ENCODE results near the gene NKX1-1. TPM values are rescaled to one million over a fixed set of nuclear protein-coding genes. Genes with fewer than 3 reads are reported as not detected.

NKX1-1 gene
- total and polyA plus RNA-seq, 9 of the 15 experiments (the other 6 are each of a cell fraction or from before 2014, with no cell fraction given), result not detected

DNA sequence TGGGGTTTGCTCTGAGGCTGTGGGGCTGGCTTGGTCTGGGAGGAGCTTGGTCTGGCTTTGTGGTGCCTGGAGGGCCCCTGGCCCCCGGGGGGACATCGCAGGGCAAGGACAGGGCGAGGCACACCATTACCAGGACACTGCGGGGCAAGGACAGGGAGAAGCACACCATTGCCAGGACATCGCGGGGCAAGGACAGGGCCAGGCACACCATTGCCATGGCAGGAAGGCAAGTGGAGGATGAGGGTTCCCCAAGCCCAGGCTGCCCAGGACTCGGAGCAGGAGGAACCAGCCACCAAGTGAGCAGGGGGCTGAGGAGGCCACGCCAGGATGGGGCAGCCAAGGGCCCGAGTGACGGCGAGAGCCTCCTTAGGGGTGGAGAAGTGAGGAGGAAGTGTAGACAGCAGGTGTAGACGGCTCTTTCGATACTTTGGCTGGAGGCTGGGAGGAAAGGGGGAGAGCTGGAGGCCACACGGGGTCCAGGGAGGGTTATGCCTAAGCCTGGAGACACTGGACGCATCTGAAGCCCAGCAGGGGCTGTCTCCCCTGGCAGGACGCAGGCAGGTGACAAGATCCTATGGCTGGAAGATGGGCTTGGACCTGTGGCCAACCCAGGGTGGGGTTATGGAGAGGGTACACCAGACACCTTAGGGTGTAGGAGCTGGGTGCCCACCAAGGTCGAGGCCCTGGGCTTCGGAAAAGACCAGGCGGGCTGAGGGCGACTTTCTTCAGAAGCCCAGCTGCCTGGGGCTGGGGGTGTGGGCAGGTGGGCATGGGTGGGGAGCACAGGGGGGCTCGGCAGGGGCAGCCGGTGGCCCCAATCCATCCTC, 7.3 kb downstream of the NKX1-1 start:
- BruUV-seq (replicated peaks), result no TSS peak
- intact Hi-C loops (cut with micrococcal nuclease), result no loop called here

More for the DNA sequence above, 7.3 kb downstream of the NKX1-1 start:
- TF ChIP-seq NR2F6 (CRISPR knock-in tag; IDR thresholded peaks at IDR 0.05), result no peak
- TF ChIP-seq XRCC4 (IDR thresholded peaks at IDR 0.05; ENCODE audit: extremely low read depth, insufficient read depth, insufficient read length), result no peak
- TF ChIP-seq ZNF76 (CRISPR knock-in tag; IDR thresholded peaks at IDR 0.05; ENCODE audit: borderline replicate concordance), result no peak
- TF ChIP-seq FOS (IDR thresholded peaks at IDR 0.05; ENCODE audit: extremely low read depth, insufficient read length), result no peak
- TF ChIP-seq, protein P1, sequence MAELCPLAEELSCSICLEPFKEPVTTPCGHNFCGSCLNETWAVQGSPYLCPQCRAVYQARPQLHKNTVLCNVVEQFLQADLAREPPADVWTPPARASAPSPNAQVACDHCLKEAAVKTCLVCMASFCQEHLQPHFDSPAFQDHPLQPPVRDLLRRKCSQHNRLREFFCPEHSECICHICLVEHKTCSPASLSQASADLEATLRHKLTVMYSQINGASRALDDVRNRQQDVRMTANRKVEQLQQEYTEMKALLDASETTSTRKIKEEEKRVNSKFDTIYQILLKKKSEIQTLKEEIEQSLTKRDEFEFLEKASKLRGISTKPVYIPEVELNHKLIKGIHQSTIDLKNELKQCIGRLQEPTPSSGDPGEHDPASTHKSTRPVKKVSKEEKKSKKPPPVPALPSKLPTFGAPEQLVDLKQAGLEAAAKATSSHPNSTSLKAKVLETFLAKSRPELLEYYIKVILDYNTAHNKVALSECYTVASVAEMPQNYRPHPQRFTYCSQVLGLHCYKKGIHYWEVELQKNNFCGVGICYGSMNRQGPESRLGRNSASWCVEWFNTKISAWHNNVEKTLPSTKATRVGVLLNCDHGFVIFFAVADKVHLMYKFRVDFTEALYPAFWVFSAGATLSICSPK (IDR thresholded peaks at IDR 0.05; ENCODE audit: borderline replicate concordance), result no peak
- TF ChIP-seq, protein P2, sequence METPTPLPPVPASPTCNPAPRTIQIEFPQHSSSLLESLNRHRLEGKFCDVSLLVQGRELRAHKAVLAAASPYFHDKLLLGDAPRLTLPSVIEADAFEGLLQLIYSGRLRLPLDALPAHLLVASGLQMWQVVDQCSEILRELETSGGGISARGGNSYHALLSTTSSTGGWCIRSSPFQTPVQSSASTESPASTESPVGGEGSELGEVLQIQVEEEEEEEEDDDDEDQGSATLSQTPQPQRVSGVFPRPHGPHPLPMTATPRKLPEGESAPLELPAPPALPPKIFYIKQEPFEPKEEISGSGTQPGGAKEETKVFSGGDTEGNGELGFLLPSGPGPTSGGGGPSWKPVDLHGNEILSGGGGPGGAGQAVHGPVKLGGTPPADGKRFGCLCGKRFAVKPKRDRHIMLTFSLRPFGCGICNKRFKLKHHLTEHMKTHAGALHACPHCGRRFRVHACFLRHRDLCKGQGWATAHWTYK (CRISPR knock-in tag; IDR thresholded peaks at IDR 0.05), result no peak
- no peak for TF ChIP-seq SREBF1 (IDR thresholded peaks at IDR 0.05; ENCODE audit: borderline replicate concordance, low read depth, low read length)
- no peak for TF ChIP-seq ARNT (IDR thresholded peaks at IDR 0.05)
- TF ChIP-seq, protein P3, sequence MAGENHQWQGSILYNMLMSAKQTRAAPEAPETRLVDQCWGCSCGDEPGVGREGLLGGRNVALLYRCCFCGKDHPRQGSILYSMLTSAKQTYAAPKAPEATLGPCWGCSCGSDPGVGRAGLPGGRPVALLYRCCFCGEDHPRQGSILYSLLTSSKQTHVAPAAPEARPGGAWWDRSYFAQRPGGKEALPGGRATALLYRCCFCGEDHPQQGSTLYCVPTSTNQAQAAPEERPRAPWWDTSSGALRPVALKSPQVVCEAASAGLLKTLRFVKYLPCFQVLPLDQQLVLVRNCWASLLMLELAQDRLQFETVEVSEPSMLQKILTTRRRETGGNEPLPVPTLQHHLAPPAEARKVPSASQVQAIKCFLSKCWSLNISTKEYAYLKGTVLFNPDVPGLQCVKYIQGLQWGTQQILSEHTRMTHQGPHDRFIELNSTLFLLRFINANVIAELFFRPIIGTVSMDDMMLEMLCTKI (IDR thresholded peaks at IDR 0.05; ENCODE audit: partially characterized antibody), result no peak
- no peak for TF ChIP-seq ZNF830 (CRISPR knock-in tag; IDR thresholded peaks at IDR 0.05)
- TF ChIP-seq ATF1 (CRISPR knock-in tag; IDR thresholded peaks at IDR 0.05), result no peak
- TF ChIP-seq ATF1 (tag; IDR thresholded peaks at IDR 0.05), result no peak
- no peak for TF ChIP-seq CBFA2T2 (conservative IDR thresholded peaks at IDR 0.05)
- TF ChIP-seq, protein P4, sequence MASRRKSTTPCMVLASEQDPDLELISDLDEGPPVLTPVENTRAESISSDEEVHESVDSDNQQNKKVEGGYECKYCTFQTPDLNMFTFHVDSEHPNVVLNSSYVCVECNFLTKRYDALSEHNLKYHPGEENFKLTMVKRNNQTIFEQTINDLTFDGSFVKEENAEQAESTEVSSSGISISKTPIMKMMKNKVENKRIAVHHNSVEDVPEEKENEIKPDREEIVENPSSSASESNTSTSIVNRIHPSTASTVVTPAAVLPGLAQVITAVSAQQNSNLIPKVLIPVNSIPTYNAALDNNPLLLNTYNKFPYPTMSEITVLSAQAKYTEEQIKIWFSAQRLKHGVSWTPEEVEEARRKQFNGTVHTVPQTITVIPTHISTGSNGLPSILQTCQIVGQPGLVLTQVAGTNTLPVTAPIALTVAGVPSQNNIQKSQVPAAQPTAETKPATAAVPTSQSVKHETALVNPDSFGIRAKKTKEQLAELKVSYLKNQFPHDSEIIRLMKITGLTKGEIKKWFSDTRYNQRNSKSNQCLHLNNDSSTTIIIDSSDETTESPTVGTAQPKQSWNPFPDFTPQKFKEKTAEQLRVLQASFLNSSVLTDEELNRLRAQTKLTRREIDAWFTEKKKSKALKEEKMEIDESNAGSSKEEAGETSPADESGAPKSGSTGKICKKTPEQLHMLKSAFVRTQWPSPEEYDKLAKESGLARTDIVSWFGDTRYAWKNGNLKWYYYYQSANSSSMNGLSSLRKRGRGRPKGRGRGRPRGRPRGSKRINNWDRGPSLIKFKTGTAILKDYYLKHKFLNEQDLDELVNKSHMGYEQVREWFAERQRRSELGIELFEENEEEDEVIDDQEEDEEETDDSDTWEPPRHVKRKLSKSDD (conservative IDR thresholded peaks at IDR 0.05; ENCODE audit: low read length), result no peak
- H3K4me2 ChIP-seq (ENCODE audit: insufficient read depth, low read length), result no peak overlapping the region
- H3K27ac ChIP-seq (ENCODE audit: extremely low read depth, low read depth, low read length), result no peak overlapping the region
- FAIRE-seq (no peak), DNase-seq (ENCODE audit: extremely low read depth in 1 of 4, low spot score in 3 of 4) (peak in 1 of 4 experiments; percentile 34), ATAC-seq (no peak; the same call in 1 of the 3 replicates)
- no peaks in the 10 kb centered on the region for H4K20me1 ChIP-seq (replicated peaks; ENCODE audit: control insufficient read depth, insufficient read depth, low read length)
- H3K9ac ChIP-seq (ENCODE audit: insufficient read depth in 1 of 2, low read depth in 2 of 2, low read length in 2 of 2), result no peak overlapping the region
- H3K9me1 ChIP-seq (ENCODE audit: control insufficient read depth, insufficient read depth, low read length), result no peaks in the 10 kb centered on the region
- peaks cover 3 to 36% of the 10 kb centered on the region in 2 experiments; a peak in 3 of 5 replicates for H3K4me1 ChIP-seq (replicated peaks in 1 of 2; ENCODE audit: control insufficient read depth in 2 of 2, insufficient read depth in 2 of 2, low read length in 2 of 2)
- no peaks in the 10 kb centered on the region for H3K36me3 ChIP-seq (ENCODE audit: control insufficient read depth, insufficient read depth, low read length)
- in situ Hi-C loops (cut with MboI), result no loop called here
- H2AFZ ChIP-seq (ENCODE audit: low read depth, low read length), result no peak overlapping the region
- ChIA-PET POLR2A (interaction anchor here (0.7 to 1.1 kb wide), 2 partner anchors 26 to 41 kb away, joined by 3 read pairs; no protein-coding TSS in a partner anchor), CTCF (ENCODE audit: low intra/inter-chr PET ratio) (no interaction called here)
- WGBS (ENCODE audit: insufficient coverage, low coverage, missing lambda C conversion rate), result 9% methylated on average over 18 of the region's 22 CpGs
- H3K4me3 ChIP-seq, result no peak overlapping the region
- peaks cover 12 to 45% of the 10 kb centered on the region in 2 experiments; a peak in 3 of 5 replicates for H3K27me3 ChIP-seq (ENCODE audit: control insufficient read depth in 2 of 2, insufficient read depth in 2 of 2, low read length in 2 of 2)
- H3K9me3 ChIP-seq (replicated peaks; ENCODE audit: control insufficient read depth, insufficient read depth, low read depth, low read length), result no peaks in the 10 kb centered on the region
- H3K79me2 ChIP-seq (ENCODE audit: control insufficient read depth, insufficient read depth, low read length), result no peaks in the 10 kb centered on the region

All from K562 (cell line).